ENCODE measurements around the gene TTYH2.
"Not testable (repeated sequence)": the region's sequence is repeated elsewhere in the genome, so short reads cannot be mapped to it uniquely, and the experiment has no call there.

TTYH2 gene

DNA sequence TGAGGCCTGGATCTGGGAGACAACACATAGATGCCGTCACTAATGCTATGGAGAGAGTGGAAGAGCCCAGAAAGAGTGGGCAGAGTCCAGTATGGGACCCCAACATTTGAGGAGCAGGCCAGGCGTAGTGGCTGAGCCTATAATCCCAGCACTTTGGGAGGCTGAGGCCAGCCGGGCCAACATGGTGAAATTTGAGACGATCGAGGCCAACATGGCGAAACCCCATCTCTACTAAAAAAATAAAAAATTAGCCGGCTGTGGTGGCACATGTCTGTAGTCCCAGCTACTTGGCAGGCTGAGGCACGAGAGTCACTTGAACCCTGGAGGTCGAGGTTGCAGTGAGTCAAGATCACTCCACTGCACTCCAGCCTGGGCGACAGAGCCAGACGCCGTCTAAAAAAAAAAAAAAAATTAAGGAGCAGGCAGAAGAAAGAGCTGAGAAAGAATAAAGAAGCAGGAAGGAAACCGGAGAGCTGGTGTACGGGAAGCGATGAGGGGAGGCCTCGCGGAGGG is 54.7 kb downstream of the TTYH2 start:
- DNase-seq = no peak

GRCh38 chr17:74268558-74268957 is 55.2 kb downstream of the TTYH2 start:
- DNase-seq = no peak

DNA sequence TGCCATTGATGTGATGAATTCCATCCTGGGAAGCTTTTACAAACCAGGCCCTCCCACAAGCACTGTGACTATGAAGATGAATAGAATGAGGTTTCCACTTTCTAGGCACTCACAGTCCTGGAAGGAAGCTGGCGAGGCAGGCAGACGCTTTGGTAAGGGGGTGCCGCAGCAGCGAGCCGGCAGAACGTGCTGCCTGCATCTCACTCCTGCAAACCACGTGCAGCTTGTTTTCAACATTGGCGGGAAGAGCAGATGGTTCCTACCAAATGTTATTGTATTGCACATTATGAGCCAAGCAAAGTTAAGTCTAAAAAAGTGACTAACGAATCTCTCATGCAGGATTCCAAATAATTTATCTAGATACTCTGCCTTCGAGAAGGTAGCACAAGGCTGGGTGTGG is 57.0 kb downstream of the TTYH2 start:
- DNase-seq = no peak

DNA sequence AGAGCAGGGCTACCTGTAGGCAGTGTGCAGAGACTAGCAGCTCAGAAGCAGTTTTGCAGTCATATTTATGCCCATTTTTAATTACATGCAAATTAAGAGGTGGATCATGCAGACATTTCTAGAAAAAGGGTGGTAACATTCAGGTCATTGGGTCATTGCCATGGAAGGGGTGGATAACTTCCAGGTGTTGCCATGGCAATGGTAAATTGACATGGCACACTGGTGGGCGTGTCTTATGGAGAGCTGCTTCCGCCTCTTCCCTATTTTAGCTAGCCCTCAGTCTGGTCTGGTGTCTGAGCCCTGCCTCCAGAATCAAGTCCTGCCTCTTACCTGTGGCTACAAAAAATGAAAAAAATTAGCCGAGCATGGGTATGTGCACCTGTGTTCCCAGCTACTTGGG is 57.9 kb downstream of the TTYH2 start:
- no peak for DNase-seq

GRCh38 chr17:74271901-74272561 is 58.7 kb downstream of the TTYH2 start:
- no peak for DNase-seq

- no peak for DNase-seq
These were observed 59.4 kb downstream of the TTYH2 start for GRCh38 chr17:74272731-74273201.

DNA sequence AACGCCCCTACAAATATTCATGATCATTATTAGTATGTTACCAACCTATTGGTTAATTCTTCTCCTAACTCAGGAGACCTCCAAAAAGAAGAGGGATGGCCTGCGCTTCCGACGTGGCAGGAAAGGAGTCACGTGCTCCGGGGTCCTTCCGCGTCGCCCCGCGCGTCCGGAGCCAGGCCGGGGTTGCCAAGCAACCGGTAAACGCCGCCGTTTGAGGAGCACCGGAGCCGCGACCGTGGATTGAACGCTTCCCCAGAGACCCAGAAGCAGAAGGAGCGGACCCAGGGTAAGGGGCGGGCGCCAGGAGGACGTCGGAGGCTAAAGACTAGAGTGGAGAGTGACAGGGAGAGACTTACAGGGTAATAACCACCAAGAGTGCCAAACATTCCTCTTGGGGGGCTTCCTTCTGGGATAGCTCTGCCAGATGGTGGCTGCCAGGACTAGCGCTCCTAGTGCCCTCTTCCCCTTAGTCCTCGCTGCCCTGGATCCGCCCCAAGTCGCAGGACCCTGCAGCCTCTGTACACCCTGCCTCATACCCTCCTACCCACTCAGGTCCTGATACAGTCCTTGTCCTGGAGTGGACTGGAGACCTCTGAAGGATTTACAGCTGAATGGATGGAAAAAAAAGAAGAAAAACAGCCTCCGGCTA is 60.8 kb downstream of the TTYH2 start, which contains the start of gene DNAI2:
Gene DNAI2, plus strand, starts transcription at position 175 of the 649 bp plus-strand sequence. CDS start 7,584 bp downstream, outside the sequence.
- no peak for DNase-seq

DNA sequence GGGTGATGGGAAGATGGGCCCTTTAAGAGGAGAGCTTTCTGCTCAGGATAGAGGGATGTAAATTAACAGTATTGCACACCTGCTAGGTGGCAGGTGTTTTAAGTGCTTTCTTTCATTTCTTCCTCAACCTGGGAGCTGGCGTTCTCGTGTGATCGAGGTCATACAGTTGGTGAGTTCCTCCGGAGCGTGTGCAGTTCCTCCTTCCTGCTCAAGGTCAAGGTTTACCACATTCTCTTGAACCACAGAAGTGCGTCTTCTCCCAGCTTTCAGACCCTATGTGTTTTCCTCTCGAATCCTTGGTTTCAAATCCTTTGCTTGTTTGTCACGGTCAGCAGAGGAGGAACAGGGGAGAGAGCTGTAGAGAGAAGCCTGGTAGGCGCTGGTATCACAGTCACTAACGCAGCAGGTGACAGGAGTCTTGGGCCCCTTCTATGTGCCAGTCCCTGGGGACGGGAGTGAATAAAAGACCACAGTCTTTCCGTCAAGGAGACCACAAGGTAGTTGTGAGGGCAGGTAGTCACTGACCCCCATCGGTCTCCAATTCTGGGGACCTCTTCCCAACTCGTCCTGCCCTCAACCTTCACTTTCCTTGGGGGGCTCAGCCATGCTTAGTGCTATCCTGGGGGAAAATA is 61.5 kb downstream of the TTYH2 start:
- no peak for DNase-seq

DNA sequence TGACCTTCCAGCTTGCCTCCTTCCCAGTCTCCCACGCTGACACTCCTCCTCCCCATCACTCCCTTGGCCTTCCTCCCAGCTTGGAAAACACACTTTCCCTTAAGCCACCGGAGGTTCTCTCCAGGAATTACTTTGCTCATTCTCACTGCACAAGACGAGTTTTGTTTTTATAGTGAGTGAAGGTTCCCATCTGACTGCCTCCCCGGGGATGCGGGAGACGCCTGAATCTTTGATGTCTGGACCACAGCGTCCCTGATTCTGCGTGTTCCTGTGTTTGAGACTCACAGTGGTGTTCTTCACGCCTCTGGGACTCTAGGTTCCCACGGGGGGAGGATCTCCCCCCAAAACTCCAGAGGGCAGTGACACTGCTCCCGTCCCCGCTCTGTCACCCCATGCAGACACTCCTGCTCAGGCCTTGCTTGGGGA is 62.7 kb downstream of the TTYH2 start:
- no peak for DNase-seq

GRCh38 chr17:74276541-74277009 is 63.2 kb downstream of the TTYH2 start:
- DNase-seq = no peak

GRCh38 chr17:74277935-74278334 is 64.6 kb downstream of the TTYH2 start:
- no peak for DNase-seq

DNA sequence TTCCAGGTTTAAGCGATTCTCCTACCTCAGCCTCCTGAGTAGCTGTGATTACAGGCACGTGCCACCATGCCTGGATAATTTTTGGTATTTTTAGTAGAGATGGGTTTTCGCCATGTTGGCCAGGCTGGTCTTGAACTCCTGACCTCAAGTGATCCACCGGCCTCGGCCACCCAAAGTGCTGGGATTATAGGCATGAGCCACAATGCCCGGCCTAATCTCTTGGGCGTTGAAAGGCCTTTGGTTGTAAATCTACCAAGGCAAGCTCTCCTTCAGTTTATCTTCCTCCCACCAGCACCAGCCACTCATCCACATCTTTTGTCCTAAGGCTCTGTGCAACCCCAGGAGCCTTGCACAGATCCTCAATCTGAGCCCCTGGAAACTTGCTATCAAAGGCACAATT is 66.2 kb downstream of the TTYH2 start:
- not testable (repeated sequence) for DNase-seq

DNA sequence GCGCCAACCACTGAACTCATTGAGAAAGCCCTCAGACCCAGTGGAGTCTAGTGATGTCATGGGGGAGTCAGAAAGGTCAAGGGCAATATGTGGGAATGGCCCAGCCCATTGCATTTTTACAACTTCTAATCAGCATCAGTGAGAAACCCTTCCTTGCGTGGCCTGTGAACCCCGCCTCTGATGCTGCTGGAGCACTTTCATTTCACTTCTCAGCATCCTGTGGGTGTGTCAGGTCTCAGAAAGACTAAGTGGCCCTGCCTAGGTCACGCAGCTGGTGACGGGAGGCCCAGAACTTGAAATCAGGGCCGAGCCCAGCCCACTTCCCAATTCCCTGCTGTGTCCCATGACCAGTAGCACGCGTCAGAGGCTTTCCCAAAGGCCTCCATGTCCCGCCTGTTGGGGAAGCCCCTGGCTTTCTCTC is 66.7 kb downstream of the TTYH2 start:
- DNase-seq = peak in 3 of 4 experiments; percentile 15 to 46 (median 41)

DNA sequence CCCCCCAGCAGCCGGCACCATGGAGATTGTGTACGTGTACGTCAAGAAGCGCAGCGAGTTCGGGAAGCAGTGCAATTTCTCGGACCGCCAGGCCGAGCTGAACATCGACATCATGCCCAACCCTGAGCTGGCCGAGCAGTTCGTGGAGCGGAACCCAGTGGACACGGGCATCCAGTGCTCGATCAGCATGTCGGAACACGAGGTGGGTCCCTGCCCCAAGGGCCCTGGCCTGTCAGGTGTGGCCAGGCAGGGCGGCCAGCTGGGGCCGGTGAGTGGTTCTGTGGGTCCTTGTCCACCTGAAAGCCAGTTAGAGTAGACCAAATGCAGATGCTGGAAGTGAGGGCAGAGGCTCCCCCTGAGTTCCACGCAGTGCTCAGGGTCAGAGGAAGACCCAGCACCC is 68.4 kb downstream of the TTYH2 start:
- no peak for DNase-seq

DNA sequence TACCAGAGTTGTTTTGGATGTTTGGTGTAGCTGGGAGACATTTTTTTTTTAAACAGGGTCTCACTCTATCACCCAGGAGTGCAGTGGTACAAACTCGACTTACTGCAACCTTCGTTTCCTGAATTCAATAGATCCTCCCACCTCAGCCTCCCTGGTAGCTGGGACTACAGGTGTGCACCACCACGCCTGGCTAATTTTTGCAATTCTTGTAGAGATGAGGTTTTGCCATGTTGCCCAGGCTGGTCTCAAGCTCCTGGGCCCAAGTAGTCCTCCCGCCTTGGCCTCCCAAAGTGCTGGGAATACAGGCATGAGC is 68.9 kb downstream of the TTYH2 start:
- DNase-seq = not testable (repeated sequence)

DNA sequence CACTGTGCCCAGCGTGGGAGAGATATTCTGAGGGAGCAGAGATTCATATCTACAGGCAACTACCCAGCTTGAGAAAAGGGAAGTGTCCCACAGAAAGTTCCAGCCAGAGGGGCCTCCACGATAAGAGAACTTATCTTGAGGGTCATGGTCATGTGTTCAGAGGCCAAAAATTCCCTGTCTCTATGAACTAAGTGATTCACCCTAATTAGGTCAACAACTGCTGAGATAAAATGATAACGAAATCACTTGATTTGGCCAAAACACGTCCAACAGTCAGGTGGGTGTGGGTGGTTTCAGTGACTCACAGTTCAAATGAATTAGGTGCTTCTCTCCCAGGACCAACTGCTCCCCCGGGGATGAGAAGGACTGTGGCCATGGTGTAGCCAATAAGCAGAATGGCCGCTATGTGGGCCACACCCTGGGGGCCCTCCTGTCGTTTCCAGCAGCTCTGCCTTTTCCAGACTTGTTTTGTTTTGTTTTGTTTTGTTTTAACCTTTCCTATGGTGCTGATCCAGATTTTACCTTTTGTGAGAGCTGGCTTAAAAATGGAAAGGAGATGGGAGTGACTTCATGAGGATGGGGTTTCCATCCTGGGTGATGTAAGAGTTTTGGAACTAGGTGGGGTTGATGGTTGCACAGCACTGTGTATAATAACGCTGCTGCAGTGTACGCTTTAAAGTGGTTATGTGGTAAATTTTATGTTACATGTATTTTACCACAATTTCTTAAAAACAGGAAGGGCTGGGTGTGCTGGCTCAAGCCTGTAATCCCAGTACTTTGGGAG is 69.4 kb downstream of the TTYH2 start:
- peak in 1 of 4 experiments; percentile 20 for DNase-seq

DNA sequence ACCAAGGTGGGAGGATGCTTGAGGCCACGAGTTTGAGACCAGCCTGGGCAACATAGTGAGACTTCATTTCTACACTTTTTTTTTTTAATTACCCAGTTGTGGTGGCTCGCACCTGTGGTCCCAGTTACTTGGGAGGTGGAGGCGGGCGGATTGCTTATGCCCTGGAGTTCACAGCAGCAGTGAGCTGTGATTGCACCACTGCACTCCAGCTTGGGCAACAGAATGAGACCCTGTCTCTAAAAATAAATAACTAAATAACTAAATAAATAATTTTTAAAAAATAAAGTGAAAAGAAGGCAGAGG is 70.0 kb downstream of the TTYH2 start:
- DNase-seq = no peak

- DNase-seq = no peak
These were observed 73.7 kb downstream of the TTYH2 start for GRCh38 chr17:74287031-74287602.

DNA sequence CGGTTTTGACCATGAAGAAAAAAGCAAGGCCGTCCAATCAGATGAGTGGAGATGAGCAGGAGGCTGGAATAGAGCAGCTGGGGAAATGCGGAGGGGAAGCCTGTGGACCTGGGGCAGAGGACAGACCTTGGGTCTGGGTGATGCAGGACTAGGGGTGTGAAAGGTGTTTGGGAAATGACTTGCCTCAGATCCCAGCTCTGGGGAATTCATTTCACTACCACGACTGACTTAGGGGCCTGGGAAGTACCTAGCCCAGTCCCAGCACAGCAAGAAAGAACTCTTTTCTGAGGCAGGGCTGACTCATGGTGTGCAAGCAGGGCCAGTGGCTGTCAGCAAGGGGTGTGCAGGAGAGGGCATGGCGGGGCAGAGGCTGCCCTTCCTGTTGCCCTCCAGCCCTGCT is 75.4 kb downstream of the TTYH2 start:
- no peak for DNase-seq

DNA sequence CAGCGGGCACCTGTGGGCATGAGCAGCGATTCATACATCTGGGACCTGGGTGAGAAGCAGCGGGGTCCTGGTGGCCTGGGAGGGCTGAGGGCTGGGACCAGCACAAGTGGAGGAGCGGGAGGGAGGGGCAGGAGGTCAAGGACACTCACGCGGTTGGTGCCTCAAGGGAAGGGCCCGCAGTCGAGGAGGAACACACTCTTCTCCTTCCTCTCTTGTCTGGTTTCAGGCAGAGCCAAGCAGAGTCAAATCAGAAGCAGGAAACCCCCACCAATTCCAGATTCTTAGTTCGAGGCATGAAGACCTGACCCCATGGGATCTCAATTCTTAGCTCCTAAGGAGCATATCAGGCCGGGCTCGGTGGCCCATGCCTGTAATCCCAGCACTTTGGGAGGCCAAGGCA is 76.3 kb downstream of the TTYH2 start:
- no peak for DNase-seq

DNA sequence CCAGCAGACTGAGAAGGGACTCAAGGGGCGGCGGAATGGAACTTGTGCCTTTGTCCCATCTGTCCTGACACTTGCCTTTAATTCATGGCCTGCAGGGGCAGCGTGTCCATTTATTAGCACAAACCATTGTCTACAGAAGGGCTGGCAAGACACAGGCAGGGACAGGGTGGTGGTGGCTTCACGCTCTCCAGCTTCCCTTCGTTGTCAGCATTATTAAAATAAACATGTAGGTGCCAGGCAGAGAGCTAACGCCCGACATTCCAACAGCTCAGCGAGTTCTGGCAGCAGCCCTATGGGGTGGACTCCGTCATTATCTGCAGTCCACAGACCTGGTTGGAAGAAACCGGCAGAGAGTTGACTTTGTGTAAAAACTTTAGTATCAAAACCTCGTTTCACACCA is 77.0 kb downstream of the TTYH2 start:
- DNase-seq = no peak

DNA sequence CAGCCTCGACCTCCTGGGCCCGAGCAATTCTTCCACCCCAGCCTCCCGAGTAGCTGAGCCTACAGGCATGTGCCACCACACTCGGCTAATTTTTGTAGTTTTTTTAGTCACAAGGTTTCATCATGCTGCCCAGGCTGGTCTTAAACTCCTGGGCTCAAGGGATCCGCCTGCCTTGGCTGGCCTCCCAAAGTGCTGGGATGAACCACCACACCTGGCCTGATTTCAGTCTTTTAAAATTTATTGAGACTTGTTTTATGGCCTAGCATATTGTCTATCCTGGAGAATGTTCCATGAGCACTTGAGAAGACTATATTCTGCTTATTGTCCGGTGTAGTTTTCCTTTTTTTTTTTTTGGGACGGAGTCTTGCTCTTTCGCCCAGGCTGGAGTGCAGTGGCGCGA is 79.1 kb downstream of the TTYH2 start:
- no peak for DNase-seq
